ENCODE measurements around the gene VRTN. TPM values are rescaled to one million over a fixed set of nuclear protein-coding genes. Genes with fewer than 3 reads are reported as not detected.

VRTN gene
- total RNA-seq, 1 donor from 2014 or later, result not detected

- ATAC-seq (ENCODE audit: low read depth), result peak; percentile 97
- peak; percentile 84 for DNase-seq
- POLR2A ChIA-PET, result interaction anchor here (0.5 to 1.0 kb wide), 4 partner anchors 12 to 1245 kb away, joined by 3 to 5 read pairs (median 3); partner anchors contain the start of genes ISCA2, NPC2 and RBM25
- Mint-ChIP-seq H3K4me1 (peaks cover 26% of the 10 kb centered on the region), H3K27ac (peak within 1 kb of the TSS; percentile 94), H3K4me3 (peak within 1 kb of the TSS; percentile 96), H3K36me3 (ENCODE audit: low read depth) (peaks cover 23% of the 10 kb centered on the region), H3K9me3 (no peaks in the 10 kb centered on the region), H3K27me3 (no peaks in the 10 kb centered on the region)
- intact Hi-C loops (cut with micrococcal nuclease), result loop anchor here (1.0 to 10.0 kb wide), 6 partner anchors 46 to 992 kb away; partner anchors contain the start of genes DLST, ISCA2, NPC2 and YLPM1
- TF ChIP-seq CTCF (IDR thresholded peaks at IDR 0.05), result no peak
- CTCF ChIA-PET, result interaction anchor here (0.5 to 1.7 kb wide), 4 partner anchors 80 to 309 kb away, joined by 3 to 4 read pairs (median 3); partner anchors contain the start of genes ISCA2, LTBP2 and NPC2
Observed at GRCh38 chr14:74302634-74303569, 45.4 kb upstream of the VRTN start, which contains the start of gene ABCD4. Gene ABCD4 (minus strand): TSS chr14:74302934. CDS start chr14:74302912, 22 bp downstream.

GRCh38 chr14:74308695-74309094, 39.6 kb upstream of the VRTN start:
- CTCF ChIA-PET, result no interaction called here
- intact Hi-C loops (cut with micrococcal nuclease), result loop anchor here (10.0 kb wide), 1 partner anchor 986 kb away; no protein-coding TSS in a partner anchor
- Mint-ChIP-seq H3K36me3 (ENCODE audit: low read depth) (no peaks in the 10 kb centered on the region), H3K4me3 (no peak overlapping the region), H3K27ac (no peak overlapping the region), H3K27me3 (no peaks in the 10 kb centered on the region), H3K4me1 (no peaks in the 10 kb centered on the region), H3K9me3 (no peaks in the 10 kb centered on the region)
- DNase-seq (no peak), ATAC-seq (ENCODE audit: low read depth) (no peak)
- TF ChIP-seq CTCF (IDR thresholded peaks at IDR 0.05), result no peak
- POLR2A ChIA-PET, result no interaction called here

- Mint-ChIP-seq H3K27ac (no peak overlapping the region), H3K4me3 (no peak overlapping the region), H3K4me1 (no peaks in the 10 kb centered on the region), H3K27me3 (no peaks in the 10 kb centered on the region), H3K36me3 (ENCODE audit: low read depth) (no peaks in the 10 kb centered on the region), H3K9me3 (no peaks in the 10 kb centered on the region)
- CTCF ChIA-PET, result no interaction called here
- intact Hi-C loops (cut with micrococcal nuclease), result loop anchor here (10.0 kb wide), 1 partner anchor 985 kb away; no protein-coding TSS in a partner anchor
- DNase-seq (no peak), ATAC-seq (ENCODE audit: low read depth) (no peak)
- TF ChIP-seq CTCF (IDR thresholded peaks at IDR 0.05), result no peak
- POLR2A ChIA-PET, result no interaction called here
Observed at GRCh38 chr14:74309125-74310022, 38.9 kb upstream of the VRTN start.

GRCh38 chr14:74312161-74312560, 36.1 kb upstream of the VRTN start:
- TF ChIP-seq CTCF (IDR thresholded peaks at IDR 0.05), result no peak
- intact Hi-C loops (cut with micrococcal nuclease), result no loop called here
- Mint-ChIP-seq H3K27me3 (peaks cover 2% of the 10 kb centered on the region), H3K27ac (no peak overlapping the region), H3K9me3 (no peaks in the 10 kb centered on the region), H3K4me1 (no peaks in the 10 kb centered on the region), H3K36me3 (ENCODE audit: low read depth) (no peaks in the 10 kb centered on the region), H3K4me3 (no peak overlapping the region)
- ATAC-seq (ENCODE audit: low read depth), result no peak
- ChIA-PET POLR2A (no interaction called here), CTCF (no interaction called here)
- DNase-seq, result no peak

All from activated B cell treated with CpG ODN at 0.5 μM for 24 hours (primary cell).